T-helper 2 cell treated with Interferon-gamma antibody and Interleukin-4, amounts not matched to agents 100 ng/mL and 5 ng/mL, for 36 hours (primary cell): Measurements from ENCODE around the gene NMNAT2. TPM values are rescaled to one million over a fixed set of nuclear protein-coding genes. Genes with fewer than 3 reads are reported as not detected.

Experiments
- intact Hi-C: fragments of 100-400 bp; cut with micrococcal nuclease; formaldehyde crosslinking; loops from one replicate; pipeline ENCODE4 v1.15.1; 2023
- total RNA-seq: library from RNA; stranded (reverse); gene quantifications from 2 replicates; pipeline ENCODE4 v1.2.3, GENCODE V29; 2022

The NMNAT2 gene
- total RNA-seq, 1 donor from 2014 or later, result 0.05 TPM

GRCh38 chr1:183215936-183216335 is 202.2 kb downstream of the NMNAT2 start:
- intact Hi-C loops, result no loop called here

- intact Hi-C loops, result no loop called here
Observed at GRCh38 chr1:183215076-183215720, 203.0 kb downstream of the NMNAT2 start.

- intact Hi-C loops, result no loop called here
Observed at GRCh38 chr1:183214021-183214970, 203.9 kb downstream of the NMNAT2 start.

GRCh38 chr1:183212870-183213269 is 205.3 kb downstream of the NMNAT2 start:
- intact Hi-C loops, result no loop called here

- intact Hi-C loops, result no loop called here
Observed at GRCh38 chr1:183210681-183211080, 207.5 kb downstream of the NMNAT2 start.

- intact Hi-C loops, result no loop called here
Observed at GRCh38 chr1:183209533-183210158, 208.5 kb downstream of the NMNAT2 start.

DNA sequence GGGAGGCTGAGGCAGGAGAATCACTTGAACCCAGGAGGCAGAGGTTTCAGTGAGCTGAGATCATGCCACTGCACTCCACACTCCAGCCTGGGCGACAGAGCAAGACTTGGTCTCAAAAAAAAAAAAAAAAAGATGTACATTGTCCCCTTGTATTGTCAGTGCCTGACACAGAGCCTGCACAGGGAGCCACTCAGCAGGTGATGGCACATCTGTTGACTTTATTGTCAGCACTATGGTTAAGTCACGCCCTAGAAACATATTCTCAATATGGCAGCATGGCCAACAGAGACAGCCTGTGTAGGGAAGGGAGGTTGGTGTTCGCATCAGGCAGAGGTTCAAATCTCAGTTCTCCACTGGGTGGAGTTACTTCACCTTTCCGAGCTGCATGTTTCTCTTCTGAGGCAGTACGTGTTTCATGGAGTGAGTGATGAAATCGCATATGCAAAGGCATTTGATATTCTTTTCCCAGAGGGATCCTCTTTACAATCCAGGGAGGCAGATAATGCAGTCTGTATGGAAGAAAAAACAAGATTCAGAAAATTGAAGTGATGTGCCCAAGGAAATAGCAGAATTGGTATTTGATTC is 211.6 kb downstream of the NMNAT2 start:
- intact Hi-C loops, result no loop called here

DNA sequence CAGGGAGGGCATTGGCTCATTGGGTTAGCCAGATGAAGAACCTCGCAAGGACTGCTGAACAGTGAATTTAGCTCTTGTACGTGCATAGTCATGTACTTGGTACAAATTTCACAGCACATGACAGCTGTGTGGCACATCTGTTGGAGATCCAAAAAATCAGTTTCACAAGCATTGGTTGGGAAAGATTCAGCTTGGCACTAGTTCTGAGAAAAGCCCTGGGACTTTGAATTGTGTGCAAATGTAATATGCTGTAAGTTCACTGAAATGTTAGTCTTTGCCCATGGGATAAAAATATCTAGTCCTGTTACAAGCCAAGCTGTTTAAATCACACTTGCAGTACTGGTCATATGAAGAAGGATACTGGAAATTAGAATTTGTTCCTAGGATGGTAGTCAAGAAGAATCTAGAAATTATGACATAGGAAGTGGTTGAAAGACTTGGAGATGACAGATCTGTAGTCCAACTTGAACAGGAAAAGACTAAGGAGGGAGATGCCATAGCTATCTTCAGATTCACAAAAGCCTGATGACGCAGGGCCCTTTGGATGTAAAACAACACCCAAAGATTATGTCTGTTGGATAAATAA is 212.9 kb downstream of the NMNAT2 start:
- intact Hi-C loops, result no loop called here

- intact Hi-C loops, result no loop called here
Observed at GRCh38 chr1:183203094-183203493, 215.1 kb downstream of the NMNAT2 start.

- intact Hi-C loops, result no loop called here
Observed at GRCh38 chr1:183200451-183200850, 217.7 kb downstream of the NMNAT2 start.

DNA sequence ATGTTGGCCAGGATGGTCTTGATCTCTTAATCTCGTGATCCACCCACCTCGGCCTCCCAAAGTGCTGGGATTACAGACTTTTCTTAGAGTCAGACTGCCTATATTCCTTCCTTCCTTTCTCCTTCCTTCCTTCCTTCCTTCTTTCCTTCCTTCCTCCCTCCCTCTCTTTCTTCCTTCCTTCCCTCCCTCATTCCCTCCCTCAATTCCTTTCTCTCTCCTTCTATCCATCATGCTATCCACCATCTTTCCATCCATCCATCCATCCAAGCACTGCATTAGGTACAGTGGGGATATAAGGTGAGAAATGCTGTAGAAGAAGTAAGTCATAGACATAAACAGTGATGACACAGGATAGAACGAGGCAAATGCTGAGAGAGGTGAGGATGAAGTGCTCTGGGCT is 218.9 kb downstream of the NMNAT2 start:
- intact Hi-C loops, result loop anchor here (5.0 kb wide), 1 partner anchor 52 kb away; no protein-coding TSS in a partner anchor

GRCh38 chr1:183198463-183198862 is 219.7 kb downstream of the NMNAT2 start:
- intact Hi-C loops, result loop anchor here (5.0 kb wide), 1 partner anchor 51 kb away; no protein-coding TSS in a partner anchor

Other genes starting within 250 kb of the NMNAT2 start
- gene LAMC2, start 232.1 kb downstream of the NMNAT2 start, total RNA-seq, result 0.05 TPM in 1 of 2 replicates, not detected in the other
- gene SMG7, start 54.1 kb upstream of the NMNAT2 start, total RNA-seq, result 83.4 and 84.3 TPM in 2 replicates
- gene NCF2, start 172.1 kb upstream of the NMNAT2 start, total RNA-seq, result 20.9 and 22.9 TPM in 2 replicates
- gene ARPC5, start 217.4 kb upstream of the NMNAT2 start, total RNA-seq, result 264 and 274 TPM in 2 replicates
- gene APOBEC4, start 234.9 kb upstream of the NMNAT2 start, total RNA-seq, result not detected in 2 replicates